Hematopoietic multipotent progenitor cell (in vitro differentiated cells): ENCODE results near the gene THEM4. TPM values are rescaled to one million over a fixed set of nuclear protein-coding genes. Genes with fewer than 3 reads are reported as not detected.
"Not testable (repeated sequence)": the region's sequence is repeated elsewhere in the genome, so short reads cannot be mapped to it uniquely, and the experiment has no call there.

Experiments used
- DNase-seq, 3 donors: peaks; one replicate each; pipeline ENCODE4 v3.0.0-alpha.2; 2011 to 2015; ENCODE audit warnings: low read depth in 2 of 3, low spot score in 2 of 3
- total RNA-seq: library from RNA; depleted of rRNA; stranded (reverse); fragments of >200 nt; gene quantifications from one replicate; pipeline ENCODE4 v1.2.3, GENCODE V29; 2012

THEM4 gene
- total RNA-seq, 1 donor = 18.3 TPM

DNA sequence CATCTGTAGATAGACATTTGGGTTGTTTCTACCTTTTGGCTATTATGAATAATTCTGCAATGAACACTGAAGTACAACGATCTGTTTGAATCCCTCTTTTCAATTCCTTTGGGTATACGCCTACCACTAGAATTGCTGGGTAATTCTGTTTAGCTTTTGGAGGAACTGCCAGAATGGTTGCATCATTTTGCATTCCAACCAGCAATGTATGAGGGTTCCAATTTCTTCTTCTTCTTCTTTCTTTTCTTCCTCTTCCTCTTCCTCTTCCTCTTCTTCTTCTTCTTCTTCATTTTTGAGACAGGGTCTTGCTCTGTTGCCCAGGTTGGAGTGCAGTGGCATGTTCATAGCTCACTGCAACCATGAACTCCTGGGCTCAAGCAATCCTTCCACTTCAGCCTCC is 42.0 kb downstream of the THEM4 start:
- no peak for DNase-seq

DNA sequence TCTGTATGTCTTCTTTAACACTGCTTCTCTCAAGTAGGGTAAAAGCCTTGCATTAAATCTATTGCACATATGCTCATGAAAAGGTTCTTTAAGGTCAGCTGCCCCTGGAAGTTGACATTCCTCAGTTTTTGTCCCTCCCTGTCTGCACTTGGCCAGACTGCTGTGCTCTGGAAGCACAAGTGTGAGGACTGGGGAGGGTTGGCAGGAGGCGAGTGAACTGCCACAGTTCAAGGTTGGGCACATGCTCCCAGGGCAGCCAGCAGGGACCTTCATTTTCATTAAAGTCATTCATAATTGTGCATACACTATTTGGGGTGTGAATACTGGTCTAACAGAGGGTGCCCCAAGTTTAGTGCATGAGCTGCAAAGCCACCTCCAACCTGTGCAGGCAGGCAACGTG is 44.9 kb downstream of the THEM4 start:
- DNase-seq = no peak

DNA sequence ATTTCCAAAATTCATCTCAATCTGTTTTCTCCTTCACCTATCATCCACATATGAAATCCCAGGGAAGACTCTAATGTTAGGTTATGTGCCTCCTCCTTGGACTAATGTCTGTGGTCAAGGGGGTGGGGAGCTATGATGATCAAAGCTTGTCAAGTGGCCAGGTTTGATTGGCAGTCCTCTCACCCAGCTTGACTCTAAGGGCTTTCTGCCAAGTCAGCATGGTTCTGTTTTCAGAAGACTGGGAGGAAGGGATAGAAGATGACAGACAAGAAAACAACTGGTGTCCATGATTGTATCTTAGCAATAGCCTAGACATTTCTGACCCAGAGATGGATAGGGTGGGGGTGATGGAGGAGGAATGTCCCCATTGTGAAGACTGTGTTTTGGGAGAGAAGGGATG is 46.7 kb downstream of the THEM4 start:
- no peak for DNase-seq

DNA sequence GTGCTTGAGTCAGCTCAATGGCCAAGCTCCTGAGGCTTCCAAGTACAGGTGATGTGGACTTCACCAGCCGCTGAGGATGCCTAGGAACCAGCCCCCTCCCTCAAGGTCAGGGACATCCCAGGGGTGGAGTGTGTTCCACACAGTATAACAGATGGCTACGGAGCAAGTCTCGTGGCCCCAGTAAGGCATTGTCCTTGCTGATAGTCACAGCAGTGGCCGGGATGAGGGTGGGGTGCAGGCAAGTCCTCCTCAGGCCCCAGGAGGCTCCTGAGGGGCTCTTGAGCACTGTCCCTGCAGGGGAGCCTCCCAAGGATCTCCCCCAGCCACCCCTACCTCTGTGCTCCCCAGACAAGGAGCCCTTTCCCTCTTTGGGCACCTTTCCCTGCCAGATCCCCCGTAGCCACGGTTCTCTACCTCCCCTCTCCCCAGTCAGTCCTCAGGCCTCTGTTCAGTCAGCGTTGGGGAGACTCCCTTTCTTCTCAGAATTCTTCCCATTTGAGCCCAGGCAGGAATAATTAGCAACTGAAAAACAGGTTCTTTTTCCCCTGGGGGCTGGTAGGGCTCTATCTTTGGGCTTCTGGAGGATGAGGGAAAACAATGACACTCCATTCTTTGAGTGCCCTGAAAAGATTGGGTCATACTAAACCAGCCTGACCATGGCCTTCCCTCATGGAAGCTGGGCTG is 48.7 kb downstream of the THEM4 start:
- no peak for DNase-seq

DNA sequence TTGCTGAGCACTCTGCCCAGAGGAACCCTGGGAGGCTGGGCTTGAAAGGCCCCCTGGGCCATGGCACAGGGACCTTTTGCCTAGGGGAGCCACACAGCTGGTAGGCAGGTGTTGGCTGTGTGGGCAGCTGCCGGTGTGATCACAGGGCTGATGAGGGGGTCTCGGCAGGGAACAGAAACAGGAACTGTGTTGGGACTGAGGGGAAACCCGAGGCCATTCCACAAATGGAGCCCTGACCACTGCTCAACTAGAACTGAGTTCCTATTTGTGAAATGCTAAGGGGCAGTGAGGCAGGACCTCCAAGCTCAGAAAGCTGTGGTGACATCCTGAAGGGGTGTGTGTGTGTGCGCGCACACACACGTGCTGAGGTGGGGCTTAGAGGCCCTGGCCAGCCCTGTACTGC is 49.4 kb downstream of the THEM4 start:
- DNase-seq = no peak

DNA sequence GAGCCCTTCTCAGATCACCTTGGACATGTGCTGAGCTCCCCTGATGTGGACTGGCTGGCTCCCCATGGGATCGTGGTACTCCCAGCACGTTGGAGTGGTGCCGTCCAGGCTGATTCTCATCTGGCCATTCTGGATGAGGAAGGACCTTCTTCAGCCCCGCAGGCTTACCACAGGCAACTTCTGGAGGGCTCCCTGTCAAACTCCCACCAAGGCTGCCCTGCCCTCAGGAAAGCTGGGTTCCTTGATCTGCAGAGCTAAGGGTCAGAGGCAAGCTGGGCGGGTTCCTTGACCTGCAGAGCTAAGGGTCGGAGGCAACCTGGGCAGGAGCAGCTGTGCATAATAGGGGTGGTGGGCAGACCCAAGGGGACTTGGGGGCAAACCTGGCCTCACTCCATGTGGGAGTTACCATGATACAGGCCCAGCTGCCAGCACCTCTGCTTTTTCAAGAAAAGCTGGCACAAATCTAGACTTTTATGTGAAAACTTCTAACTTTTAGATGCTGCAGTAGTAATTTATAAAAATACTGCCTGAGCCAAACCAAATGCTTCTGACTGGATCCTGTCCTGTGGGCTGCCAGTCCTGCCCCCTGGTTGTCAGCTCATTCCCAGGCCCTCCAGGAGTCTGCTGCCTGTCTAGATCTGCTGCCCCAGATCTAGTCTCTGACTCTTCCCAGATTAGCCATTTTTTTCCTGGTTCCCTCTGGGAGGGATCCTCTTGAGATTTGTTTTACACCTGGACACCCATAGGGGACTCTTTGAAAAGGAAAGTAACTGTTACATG is 50.2 kb downstream of the THEM4 start:
- DNase-seq = no peak

DNA sequence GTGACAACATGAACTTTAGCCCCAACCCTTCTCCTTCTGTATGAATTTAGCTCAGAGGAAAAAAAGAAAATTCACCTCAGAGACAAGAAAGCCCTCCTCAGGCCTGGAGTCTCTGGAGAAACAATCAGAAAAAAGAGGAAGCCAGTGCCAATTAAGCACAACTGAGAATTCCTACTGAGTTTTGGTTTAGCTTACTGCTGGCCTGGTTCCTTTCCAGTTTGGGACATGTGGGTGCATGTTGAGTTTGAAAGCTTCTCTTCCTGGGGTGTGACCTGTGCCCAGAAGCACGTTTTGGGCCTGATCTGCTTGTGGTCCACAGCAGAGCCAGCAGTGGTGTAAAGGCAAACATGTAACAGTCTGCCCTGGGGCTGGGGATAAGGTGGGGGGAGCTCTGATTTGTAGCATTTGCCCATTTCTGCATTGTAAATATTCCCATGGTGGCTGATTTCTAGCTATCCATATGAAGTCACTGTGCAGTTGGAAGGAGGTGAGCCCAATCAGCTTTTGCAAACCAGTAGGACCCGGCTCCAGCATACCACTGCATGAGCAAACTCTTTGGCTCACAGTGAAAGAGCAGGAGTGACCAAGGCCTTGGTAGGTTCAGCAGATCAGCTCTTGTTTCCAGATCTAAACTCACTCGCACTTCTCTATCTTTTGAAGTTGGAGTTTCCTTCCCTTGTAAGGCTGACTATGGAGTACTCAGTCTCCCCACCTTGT is 51.1 kb downstream of the THEM4 start:
- no peak for DNase-seq

DNA sequence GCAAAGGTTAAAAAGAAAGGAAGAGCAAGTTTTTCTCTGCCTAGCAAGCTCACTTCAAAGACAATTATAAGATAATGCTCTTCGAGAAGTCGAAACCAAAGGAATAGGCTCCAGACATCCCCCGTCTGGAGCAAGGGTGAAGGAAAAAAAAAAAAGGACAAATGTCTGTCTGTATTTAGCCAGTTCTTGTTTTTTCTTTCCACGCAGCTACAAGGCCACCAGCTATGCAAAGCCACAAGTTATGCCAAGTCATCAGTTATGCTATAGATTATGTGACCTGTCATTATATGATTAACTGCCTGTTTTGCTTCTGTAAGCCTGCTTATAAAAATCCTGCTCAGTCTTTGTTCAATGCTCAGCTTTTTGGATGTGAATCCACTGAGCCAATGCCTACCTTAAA is 53.4 kb downstream of the THEM4 start:
- peak in 1 of 3 donors; percentile 15 for DNase-seq

DNA sequence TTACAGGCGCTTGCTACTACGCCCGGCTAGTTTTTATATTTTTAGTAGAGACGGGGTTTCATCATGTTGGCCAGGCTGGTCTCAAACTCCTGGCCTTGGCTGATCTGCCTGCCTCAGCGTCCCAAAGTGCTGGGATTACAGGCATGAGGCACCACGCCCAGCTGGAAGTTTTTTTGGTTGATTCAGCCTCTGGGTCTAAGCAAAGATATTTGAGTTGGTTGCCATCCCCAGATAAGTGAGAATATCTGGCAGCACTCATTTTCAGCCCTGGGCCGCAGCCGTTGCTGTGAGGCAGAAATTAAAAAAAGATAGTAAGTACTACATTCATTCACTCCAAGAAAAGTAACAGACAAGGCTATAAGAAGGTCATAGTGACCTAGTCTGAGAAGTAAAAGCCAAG is 53.8 kb downstream of the THEM4 start:
- DNase-seq = not testable (repeated sequence)

DNA sequence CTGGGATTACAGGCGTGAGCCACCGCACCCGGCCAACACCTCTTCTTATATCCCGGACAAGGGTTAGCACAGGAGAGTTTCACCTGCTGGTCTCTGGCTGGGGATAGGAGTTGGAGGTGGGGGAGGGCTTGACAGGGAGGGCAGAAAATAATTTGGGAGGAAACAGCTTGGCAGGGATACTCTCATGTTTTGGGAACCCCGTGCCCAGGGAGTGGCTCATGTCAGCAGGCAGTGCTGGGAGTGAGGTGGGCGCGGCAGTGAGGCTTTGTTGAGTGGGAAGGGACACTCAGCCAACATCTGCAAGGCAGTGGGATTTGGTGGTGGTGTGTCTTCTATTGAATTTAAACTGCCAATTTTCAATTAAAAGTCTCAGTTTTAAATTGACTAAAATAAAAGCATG is 54.7 kb downstream of the THEM4 start:
- no peak for DNase-seq

DNA sequence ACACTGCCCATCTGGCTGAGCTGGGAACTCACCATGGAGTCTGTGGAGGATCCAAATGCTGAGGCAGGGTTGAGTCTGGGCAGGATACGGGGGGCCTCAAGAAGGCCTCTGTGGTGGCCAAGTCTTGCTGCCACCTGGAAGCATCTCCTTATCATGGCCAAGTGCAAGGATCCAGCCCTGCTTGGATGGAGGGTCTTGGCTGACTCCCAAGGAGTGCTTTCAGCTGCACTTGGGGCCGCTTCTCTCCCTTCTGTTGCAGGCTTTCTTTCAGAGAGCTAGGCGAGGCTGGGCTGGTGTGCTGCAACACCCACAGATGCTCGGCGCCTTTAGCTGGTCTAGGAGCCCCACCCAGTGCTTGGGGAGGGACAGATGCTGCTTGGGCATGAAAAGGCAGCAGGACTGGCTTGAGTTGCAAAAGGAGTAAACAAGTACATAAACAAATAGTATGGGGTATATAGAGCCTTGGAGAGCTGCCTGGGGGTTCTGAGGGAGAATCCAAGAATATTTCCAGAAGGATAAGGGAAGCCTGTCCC is 55.8 kb downstream of the THEM4 start, which contains the start of gene THEM5:
TSS of gene THEM5 (minus strand) at position 302 of the 533 bp plus-strand sequence. CDS start at position 155, 147 bp downstream.
- DNase-seq = no peak

DNA sequence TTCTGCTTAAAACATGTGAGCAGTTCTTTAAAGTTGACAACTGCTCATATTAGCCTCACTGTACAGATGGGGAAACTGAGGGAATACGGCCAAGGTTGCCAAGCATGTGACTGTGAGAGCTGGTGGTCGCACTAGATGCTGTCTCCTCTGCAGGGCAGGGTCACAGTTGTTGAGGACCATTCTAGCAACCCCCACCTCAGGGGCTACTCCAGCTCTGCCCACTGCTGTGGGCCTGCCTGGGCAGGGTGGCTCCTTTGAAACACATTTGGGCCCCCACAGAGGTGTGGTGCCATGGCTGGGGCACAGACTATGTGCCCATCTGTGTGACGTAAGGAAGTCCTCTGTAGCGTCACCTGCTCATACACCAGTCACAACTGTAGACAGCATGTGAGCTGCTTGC is 56.6 kb downstream of the THEM4 start:
- DNase-seq = no peak

DNA sequence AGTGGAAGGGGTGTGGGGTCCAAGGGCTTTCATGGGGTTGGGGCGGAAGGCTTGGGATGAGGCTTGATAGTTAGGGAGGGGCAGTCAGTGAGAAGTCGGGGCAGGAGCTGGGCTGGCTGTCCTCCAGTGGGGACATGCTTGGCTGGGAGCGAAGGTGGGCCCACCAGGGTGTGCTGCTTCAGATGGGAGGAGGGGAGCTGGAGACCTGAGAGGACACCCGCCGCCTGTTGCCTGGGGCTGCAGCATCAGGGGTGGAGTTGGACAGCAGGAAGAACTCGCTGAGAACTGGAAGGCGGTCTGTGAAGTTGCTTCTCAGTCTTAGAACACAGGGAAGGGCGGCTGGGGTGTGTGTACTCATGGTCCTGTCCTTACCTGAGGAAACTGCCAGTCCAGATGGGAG is 57.4 kb downstream of the THEM4 start:
- DNase-seq = no peak

DNA sequence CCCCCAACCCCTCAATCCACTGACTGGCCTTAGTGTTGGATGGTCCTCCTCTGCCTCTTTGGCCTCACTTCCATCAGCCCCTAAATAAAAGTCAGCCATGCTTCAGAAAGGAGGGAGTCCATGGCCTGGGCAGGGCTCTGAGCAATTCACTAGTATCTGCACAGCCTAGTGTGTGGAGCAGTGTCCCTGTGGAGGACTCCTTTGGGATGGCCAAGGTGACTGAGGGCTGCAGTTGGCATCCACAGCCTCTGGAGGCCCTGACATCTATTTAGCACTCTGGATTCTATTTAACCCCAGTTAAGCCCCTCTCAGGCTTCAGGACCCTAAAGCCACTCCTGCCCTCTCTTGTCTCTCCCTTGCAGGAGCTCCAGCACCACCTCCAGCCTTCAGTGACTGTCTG is 59.4 kb downstream of the THEM4 start:
- DNase-seq = no peak

DNA sequence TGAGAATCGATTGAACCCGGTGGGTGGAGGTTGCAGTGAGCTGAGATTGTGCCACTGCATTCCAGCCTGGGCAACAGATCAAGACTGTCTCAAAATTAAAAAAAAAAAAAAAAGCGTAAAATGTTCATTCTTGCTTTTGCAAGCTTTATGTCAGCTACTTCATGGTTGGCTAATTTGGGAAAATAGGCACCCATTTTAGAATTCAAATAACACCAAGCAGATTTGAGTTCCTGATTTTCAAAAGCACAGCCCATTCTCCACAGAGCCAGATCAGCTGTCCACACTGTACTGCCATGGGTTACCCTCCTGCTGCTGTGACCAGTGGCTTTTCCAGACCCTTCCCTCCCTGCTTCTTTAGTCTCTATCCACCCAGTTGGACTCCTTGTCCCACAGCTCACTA is 60.2 kb downstream of the THEM4 start:
- no peak for DNase-seq

DNA sequence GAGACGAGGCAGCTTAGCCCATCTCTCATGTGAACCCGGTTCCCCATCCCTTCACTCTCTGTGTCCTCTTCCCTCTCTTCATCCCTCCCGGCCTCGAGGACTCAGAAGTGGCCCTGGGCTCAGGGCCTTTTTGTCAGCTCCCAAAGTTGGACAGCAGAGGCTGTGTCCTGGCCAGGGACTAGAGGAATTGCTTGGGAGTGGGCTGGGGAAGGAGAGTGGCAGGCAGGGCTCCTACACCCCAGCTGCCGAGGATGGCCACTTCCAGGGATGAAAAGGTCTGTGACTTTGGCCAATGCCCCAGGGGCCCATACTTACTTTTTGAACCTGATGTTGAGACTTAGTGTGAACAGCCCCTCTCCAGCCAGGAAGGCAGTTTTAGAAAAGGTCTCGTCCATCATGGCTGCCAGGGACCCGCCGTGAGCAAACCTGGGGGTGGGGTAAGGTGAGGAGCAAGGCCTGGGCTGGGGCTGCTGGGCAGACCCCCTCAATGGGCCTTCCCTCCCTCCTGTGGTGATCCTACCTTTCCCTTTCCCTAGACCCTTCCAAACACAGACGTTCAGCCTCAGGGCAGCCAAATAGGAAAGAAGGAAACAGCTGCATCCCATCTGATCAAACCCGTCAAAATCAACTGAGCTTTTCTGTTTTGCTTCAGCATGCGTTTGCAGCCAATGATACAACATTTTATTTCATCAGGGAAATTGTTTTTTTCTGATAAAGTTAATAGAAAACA is 61.3 kb downstream of the THEM4 start:
- DNase-seq = peak in 1 of 3 donors; percentile 78

DNA sequence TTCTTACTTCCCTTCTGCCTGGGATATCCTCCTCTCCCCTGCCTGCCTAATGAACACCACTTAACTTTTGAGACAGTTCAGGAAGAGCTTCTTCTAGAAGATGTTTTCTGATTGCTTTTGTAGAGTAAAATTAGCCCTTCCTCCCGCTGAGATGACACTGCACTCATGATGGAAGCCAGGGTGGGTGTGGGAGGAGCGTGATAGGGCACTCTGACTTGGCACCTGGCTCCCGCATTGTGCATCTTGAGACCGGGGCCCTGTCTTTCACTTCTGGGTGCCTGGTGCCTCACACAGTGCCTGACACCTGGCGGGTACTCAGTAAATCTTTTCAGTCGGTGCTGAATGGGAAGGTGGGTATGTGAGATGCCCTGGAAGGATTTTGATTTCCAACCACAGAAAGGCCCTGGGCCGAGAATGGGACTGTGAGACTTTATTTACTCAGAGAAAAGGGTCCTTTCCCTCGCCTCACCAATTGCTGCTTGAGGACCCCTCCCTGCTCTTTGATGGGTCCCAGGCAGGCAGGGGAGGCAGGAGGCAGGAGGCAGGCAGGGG is 62.5 kb downstream of the THEM4 start:
- DNase-seq = no peak

DNA sequence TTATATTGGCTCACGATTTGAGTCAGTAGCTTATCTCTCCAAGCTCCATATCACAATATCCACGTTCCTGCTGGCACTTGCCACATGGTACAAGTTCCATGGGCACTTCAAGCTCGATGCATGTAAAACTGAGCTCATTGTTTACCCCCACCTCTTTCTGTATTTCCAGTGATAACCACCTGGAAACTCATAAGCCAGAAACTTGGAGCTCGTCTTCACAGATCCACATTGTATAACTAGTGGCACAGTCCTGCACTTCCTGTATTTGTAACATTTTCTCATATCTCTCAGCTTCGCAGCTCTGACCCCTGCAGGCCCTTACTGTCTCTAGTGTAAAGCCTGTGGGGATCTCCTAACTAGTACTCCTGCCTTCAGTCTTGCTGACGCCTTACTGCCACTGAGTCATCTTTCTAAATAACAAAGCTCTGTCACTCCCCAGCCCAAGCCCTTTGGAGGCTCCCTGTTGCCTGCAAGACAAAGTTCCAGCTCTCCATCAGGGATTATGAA is 63.2 kb downstream of the THEM4 start:
- peak in 1 of 3 donors; percentile 44 for DNase-seq

DNA sequence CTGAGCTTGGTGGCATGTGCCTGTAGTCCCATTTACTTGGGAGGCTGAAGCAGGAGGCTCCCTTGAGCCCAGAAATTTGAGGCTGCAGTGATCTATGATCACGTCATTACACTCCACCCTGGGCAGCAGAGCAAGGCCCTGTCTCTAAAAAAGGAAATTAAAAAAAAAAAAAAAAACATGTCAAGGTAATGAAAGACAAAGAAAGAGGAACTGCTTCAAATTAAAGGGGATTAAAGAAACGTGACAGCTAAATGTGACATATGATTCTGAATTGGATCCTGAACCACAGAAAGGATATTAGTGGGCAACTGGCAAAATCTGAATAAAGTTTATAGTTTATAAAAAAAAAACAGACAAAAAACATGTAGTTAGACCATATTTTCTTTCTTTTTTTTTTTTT is 65.9 kb downstream of the THEM4 start:
- DNase-seq = peak in 1 of 3 donors; percentile 68

DNA sequence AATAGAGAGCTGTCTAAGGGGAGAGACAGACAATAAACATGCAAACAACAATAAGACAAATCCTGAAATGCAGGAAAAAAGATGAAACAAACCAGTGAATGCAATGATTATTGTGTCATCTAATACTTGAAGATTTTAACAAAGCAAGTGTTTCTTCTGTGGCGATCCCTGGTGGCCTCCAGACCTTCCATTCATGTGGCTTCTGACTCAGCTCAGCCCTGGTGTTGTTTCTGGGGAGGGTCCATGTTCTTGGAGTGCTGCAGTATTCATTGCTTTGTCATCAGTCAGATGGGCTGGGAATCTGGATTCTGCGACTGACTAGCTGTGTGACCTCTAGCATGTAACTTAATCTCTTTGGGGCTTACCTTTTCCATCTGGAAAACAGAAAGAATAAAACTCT is 68.2 kb downstream of the THEM4 start:
- no peak for DNase-seq
